ENCODE measurements around the gene BACH1.

The BACH1 gene

GRCh38 chr21:29315131-29315749, 16.5 kb downstream of the BACH1 start:
- no peak for DNase-seq (ENCODE audit: low read depth in 3 of 3)

DNA sequence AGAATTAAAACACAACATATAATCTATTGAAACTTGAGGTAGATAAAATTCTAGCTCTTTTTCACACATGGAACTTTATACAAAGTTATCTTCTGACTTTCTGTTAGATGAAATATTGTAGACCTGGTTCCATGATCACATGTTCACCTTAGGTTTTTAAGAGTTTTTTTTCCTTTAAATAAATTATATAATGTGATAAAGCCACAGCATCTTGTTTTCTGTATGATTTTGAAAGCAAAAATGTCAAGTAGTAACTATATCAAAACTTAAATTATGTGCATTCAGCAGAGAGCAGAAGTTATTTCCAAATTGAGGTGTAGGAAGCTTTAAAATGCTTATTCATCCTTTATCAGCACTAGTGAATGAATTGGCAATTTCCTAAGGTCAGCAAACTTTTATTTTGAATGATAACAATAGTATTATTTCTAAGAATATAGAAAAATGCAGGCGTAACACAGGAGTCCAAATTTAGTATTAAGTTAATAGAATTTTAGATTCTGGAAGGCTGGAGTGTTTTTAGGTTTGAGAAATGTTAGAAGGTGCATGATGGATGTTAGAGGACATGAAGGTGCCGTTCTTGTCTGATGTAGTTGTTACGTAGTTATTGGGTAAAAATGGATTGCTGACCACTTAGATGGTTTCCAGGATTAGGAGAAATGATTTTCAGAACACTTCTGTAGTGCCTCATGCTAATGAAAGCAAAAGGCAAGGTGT, 17.5 kb downstream of the BACH1 start:
- DNase-seq (ENCODE audit: low read depth in 3 of 3): no peak

- DNase-seq (ENCODE audit: low read depth in 3 of 3): no peak
These were observed 18.1 kb downstream of the BACH1 start for GRCh38 chr21:29316806-29317205.

GRCh38 chr21:29318354-29318753, 19.6 kb downstream of the BACH1 start:
- DNase-seq (ENCODE audit: low read depth in 3 of 3): no peak

GRCh38 chr21:29320031-29320430, 21.3 kb downstream of the BACH1 start:
- no peak for DNase-seq (ENCODE audit: low read depth in 3 of 3)

GRCh38 chr21:29321217-29321616, 22.5 kb downstream of the BACH1 start:
- no peak for DNase-seq (ENCODE audit: low read depth in 3 of 3)

GRCh38 chr21:29321932-29322928, 23.5 kb downstream of the BACH1 start:
- no peak for DNase-seq (ENCODE audit: low read depth in 3 of 3)

- DNase-seq (ENCODE audit: low read depth in 3 of 3): no peak
These were observed 24.5 kb downstream of the BACH1 start for GRCh38 chr21:29323189-29323588.

- no peak for DNase-seq (ENCODE audit: low read depth in 3 of 3)
These were observed 28.3 kb downstream of the BACH1 start for GRCh38 chr21:29326914-29327554.

GRCh38 chr21:29329406-29329805, 30.7 kb downstream of the BACH1 start:
- no peak for DNase-seq (ENCODE audit: low read depth in 3 of 3)

DNA sequence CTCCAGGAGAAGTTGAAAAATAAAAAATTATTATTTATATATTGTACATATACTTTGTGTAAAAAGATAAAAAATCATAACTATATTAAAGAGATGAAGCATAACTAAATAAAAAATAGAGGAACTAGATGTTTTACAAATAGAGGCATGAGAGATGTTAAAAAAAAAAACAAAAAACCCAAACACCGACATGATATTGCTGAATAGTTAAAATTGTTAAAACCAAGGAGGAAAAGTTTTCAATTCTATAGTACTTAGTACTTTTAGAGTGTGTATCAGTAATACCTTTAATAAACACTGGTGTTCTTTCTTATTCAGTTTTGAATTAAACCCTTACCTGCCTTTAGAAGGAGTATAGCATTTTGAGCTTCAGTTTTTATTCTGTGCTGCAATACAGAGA, 32.1 kb downstream of the BACH1 start:
- no peak for DNase-seq (ENCODE audit: low read depth in 3 of 3)

GRCh38 chr21:29332461-29333362, 34.0 kb downstream of the BACH1 start:
- DNase-seq (ENCODE audit: low read depth in 3 of 3): no peak

DNA sequence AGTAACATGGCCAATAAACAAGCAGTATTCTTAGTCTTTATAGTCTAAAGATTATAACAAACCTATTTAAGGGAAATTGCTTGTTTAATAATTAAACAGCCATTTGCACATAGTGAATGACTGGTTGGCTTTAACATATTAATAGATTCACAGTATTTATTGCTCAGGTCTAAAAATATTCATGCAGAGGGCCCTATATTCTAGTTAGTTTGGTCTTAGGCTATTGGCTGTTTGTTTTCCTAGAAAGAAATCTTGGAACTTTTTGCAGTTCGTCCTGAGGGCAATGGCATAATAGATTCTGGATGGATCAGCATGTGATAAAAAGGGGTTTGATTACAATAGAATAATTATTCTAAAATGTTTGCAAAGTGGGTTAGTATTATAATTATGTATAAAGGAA, 34.7 kb downstream of the BACH1 start:
- DNase-seq (ENCODE audit: low read depth in 3 of 3): no peak

GRCh38 chr21:29334717-29335428, 36.2 kb downstream of the BACH1 start:
- no peak for DNase-seq (ENCODE audit: low read depth in 3 of 3)

GRCh38 chr21:29335720-29336119, 37.0 kb downstream of the BACH1 start:
- no peak for DNase-seq (ENCODE audit: low read depth in 3 of 3)

GRCh38 chr21:29338256-29338655, 39.5 kb downstream of the BACH1 start:
- DNase-seq (ENCODE audit: low read depth in 3 of 3): no peak

GRCh38 chr21:29340228-29340627, 41.5 kb downstream of the BACH1 start:
- no peak for DNase-seq (ENCODE audit: low read depth in 3 of 3)

DNA sequence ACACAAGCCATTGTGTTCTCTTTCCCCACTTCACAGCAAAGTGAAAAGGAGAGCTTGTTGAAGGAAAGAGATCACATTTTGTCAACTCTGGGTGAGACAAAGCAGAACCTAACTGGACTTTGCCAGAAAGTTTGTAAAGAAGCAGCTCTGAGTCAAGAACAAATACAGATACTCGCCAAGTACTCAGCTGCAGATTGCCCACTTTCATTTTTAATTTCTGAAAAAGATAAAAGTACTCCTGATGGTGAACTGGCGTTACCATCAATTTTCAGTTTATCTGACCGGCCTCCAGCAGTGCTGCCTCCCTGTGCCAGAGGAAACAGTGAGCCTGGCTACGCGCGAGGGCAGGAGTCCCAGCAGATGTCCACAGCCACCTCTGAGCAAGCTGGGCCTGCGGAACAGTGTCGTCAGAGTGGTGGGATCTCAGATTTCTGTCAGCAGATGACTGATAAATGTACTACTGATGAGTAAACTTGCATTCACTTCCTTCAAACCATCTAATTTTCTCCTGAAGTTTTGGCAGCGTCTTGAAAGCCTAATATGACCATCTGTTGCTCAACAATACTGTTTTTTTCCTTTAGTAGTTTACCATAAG, 43.7 kb downstream of the BACH1 start:
- no peak for DNase-seq (ENCODE audit: low read depth in 3 of 3)

GRCh38 chr21:29343519-29343918, 44.8 kb downstream of the BACH1 start:
- DNase-seq (ENCODE audit: low read depth in 3 of 3): no peak

DNA sequence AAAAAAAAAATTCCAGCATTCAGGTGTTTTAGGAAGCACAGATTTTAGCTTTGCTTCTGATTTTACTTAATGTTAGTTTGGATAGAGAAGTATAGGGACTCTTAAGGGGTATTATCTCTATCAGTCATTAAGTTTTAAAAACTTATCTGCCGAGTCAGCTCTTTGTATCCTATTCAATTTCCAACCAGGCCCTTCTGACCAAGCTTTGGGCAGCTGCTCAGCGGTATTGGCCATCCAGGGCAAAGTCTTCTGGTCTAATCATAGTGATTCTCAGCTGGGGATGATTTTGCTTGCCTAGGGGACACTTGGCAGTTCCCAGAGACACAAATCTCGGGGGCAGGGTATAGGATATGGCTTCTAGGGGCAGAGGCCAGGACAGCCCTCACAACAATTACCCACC, 47.6 kb downstream of the BACH1 start:
- DNase-seq (ENCODE audit: low read depth in 3 of 3): no peak

All from stimulated activated CD4-positive, alpha-beta T cell treated with anti-CD3 and anti-CD28 coated beads, TNF-alpha, amount 100 ng/mL, for 4 hours (primary cell).